ENCODE results near the gene SLC25A17. TPM values are rescaled to one million over a fixed set of nuclear protein-coding genes. Genes with fewer than 3 reads are reported as not detected.
"Not testable (repeated sequence)": the region's sequence is repeated elsewhere in the genome, so short reads cannot be mapped to it uniquely, and the experiment has no call there.

The SLC25A17 gene
- total RNA-seq, 1 donor from 2014 or later: 25.7 TPM

DNA sequence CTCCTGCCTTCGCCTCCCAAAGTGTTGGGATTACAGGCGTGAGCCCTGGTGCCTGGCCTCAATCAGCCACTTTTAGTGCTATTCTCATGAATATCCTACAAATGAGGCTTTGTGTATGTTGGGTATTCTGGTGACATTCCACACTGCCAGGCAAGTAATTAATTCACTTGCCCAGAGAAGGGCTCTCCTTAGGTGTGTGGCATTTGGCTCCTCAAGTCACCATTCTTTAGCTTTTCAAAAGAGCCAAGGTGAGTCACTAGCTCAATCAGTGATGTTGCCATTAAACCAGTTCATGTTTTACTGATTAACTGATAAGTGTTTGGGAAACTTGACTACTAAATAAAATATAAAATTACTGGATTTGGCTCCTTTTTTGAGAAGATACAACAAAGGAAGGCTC is 52.2 kb downstream of the SLC25A17 start:
- TF ChIP-seq, protein P1, sequence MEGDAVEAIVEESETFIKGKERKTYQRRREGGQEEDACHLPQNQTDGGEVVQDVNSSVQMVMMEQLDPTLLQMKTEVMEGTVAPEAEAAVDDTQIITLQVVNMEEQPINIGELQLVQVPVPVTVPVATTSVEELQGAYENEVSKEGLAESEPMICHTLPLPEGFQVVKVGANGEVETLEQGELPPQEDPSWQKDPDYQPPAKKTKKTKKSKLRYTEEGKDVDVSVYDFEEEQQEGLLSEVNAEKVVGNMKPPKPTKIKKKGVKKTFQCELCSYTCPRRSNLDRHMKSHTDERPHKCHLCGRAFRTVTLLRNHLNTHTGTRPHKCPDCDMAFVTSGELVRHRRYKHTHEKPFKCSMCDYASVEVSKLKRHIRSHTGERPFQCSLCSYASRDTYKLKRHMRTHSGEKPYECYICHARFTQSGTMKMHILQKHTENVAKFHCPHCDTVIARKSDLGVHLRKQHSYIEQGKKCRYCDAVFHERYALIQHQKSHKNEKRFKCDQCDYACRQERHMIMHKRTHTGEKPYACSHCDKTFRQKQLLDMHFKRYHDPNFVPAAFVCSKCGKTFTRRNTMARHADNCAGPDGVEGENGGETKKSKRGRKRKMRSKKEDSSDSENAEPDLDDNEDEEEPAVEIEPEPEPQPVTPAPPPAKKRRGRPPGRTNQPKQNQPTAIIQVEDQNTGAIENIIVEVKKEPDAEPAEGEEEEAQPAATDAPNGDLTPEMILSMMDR (conservative IDR thresholded peaks at IDR 0.05): no peak
- no peaks in the 10 kb centered on the region for H3K4me1 Mint-ChIP-seq
- H3K9me3 Mint-ChIP-seq: no peaks in the 10 kb centered on the region
- H3K36me3 Mint-ChIP-seq (ENCODE audit: low read depth): peaks cover 3% of the 10 kb centered on the region
- DNase-seq (ENCODE audit: low read depth, low spot score): no peak
- H3K27me3 Mint-ChIP-seq (ENCODE audit: low read depth): no peaks in the 10 kb centered on the region
- no peak overlapping the region for H3K4me3 Mint-ChIP-seq
- no peak overlapping the region for H3K27ac Mint-ChIP-seq (ENCODE audit: unreplicated experiment)

DNA sequence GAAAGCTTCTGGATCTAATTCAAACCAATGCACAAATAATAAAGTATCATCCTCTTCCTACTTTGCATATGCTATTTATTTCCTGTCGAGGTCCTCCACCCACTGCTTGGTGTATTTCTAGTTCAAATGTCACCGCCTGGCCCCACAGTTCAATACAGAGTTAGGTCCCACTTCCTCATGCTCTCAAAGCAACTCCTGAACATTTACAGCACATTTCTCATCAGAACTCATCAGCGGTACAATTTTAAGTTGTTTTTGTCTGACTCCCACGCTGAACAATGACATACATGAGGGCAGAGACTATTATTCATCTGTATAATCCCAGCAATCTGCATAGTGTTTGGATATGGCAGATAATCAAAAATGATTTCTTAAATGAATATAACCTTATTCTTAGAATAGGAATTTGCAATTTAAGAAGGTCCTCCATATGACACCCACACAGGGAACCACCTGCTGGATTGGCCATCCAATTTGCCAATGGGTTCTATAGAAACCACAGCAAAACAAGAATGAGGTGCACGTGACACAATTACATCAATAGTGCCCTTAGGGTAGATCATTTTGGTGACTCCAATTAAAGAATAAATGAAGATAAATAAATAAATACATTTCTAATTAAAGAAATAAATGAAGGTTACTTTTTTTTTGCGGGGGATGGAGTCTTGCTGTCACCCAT is 54.2 kb downstream of the SLC25A17 start:
- Mint-ChIP-seq H3K27ac (ENCODE audit: unreplicated experiment) (no peak overlapping the region), H3K9me3 (no peaks in the 10 kb centered on the region), H3K27me3 (ENCODE audit: low read depth) (no peaks in the 10 kb centered on the region), H3K4me3 (no peak overlapping the region), H3K4me1 (no peaks in the 10 kb centered on the region), H3K36me3 (ENCODE audit: low read depth) (no peaks in the 10 kb centered on the region)
- DNase-seq (ENCODE audit: low read depth, low spot score): no peak
- TF ChIP-seq, protein P1 (conservative IDR thresholded peaks at IDR 0.05): no peak

DNA sequence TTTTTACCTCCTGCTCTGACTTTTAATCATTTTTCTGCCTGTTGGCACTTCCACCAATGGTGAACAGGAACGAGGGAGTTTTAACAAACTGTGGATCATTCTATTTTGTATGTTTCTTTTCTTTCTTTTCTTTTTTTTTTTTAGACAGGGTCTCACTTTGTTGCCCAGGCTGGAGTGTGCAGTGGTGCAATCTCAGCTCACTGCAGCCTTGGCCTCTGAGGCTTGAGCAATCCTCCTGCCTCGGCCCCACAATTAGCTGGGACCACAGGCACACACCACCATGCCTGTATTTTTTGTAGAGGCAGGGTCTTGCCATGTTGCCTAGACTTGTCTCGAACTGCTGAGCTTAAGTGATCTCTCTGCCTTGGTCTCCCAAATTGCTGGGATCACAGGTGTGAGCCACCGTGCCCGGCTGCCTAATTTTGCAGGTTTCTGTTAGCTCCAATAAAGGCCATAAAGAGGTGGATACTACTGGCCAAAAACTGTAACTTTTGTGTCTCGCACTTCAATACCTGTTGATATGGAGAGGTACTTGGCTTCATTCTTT is 59.8 kb downstream of the SLC25A17 start:
- no peak for DNase-seq (ENCODE audit: low read depth, low spot score)
- TF ChIP-seq, protein P1 (conservative IDR thresholded peaks at IDR 0.05): no peak
- Mint-ChIP-seq H3K9me3 (no peaks in the 10 kb centered on the region), H3K27ac (ENCODE audit: unreplicated experiment) (no peak overlapping the region), H3K4me3 (no peak overlapping the region), H3K4me1 (no peaks in the 10 kb centered on the region), H3K27me3 (ENCODE audit: low read depth) (no peaks in the 10 kb centered on the region), H3K36me3 (ENCODE audit: low read depth) (no peaks in the 10 kb centered on the region)

DNA sequence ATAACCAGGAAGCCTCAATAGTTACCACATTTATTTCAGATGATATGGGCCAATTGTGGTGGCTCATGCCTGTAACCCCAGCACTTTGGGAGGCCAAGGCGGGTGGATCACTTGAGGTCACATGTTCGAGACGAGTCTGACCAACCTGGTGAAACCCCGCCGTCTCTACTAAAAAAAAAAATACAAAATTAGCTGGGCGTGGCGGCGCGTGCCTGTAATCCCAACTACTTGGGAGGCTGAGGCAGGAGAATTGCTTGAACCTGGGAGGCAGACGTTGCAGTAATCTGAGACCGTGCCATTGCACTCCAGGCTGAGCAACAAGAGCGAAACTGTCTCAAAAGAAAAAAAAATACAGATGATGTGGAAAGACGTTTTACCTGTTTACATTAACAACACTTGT is 60.3 kb downstream of the SLC25A17 start:
- DNase-seq (ENCODE audit: low read depth, low spot score); H3K27ac Mint-ChIP-seq (ENCODE audit: unreplicated experiment); H3K4me3 Mint-ChIP-seq; H3K4me1 Mint-ChIP-seq; H3K36me3 Mint-ChIP-seq (ENCODE audit: low read depth); H3K9me3 Mint-ChIP-seq; H3K27me3 Mint-ChIP-seq (ENCODE audit: low read depth): not testable (repeated sequence)

DNA sequence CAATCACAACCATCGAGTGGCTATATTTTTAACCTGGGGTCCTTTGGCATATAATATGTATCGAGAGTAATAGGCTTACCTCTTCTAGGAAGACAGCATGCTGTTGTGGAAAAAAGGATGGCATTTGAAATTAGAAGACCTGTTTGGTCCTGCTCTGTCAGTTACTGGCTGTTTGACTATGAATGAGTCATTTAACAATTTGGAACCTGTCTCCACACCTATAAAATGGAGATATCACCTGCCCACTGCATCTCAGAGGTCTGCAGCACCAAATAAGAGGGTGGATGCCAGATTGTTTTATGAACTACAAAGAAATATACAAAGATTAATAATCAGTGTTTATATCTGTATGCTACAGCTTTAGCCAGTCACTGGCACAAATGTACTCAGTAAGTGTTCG is 60.8 kb downstream of the SLC25A17 start:
- Mint-ChIP-seq H3K36me3 (ENCODE audit: low read depth) (no peaks in the 10 kb centered on the region), H3K4me3 (no peak overlapping the region), H3K9me3 (no peaks in the 10 kb centered on the region), H3K4me1 (no peaks in the 10 kb centered on the region), H3K27me3 (ENCODE audit: low read depth) (no peaks in the 10 kb centered on the region), H3K27ac (ENCODE audit: unreplicated experiment) (no peak overlapping the region)
- no peak for DNase-seq (ENCODE audit: low read depth, low spot score)
- TF ChIP-seq, protein P1 (conservative IDR thresholded peaks at IDR 0.05): no peak

DNA sequence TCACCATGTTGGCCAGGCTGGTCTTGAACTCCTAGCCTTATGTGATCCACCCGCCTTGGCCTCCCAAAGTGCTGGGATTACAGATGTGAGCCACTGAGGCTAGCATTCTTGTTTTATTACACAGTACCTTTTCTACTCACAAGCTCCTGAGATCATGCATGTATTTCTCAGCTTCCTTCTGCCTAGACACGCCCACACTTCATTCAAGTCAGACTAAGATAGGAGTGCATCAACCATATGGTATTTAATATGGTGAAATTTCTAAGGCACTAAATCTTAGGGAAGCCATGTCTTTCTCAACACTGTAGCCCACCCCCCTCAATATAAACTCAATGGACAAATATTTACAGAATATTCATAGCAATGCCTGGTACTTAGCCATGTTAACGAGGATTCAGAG is 62.1 kb downstream of the SLC25A17 start:
- Mint-ChIP-seq H3K4me1 (no peaks in the 10 kb centered on the region), H3K27me3 (ENCODE audit: low read depth) (no peaks in the 10 kb centered on the region), H3K9me3 (no peaks in the 10 kb centered on the region), H3K27ac (ENCODE audit: unreplicated experiment) (no peak overlapping the region), H3K4me3 (no peak overlapping the region), H3K36me3 (ENCODE audit: low read depth) (no peaks in the 10 kb centered on the region)
- DNase-seq (ENCODE audit: low read depth, low spot score): no peak
- TF ChIP-seq, protein P1 (conservative IDR thresholded peaks at IDR 0.05): no peak

Measured in neural crest cell (in vitro differentiated cells).